KBM-7 (cell line): ENCODE data around the gene HSD11B1.

ENCODE experiments used
- DNase-seq: peaks from one replicate; pipeline ENCODE4 v3.0.0-alpha.2; 2015
- in situ Hi-C: fragments of 300-500 bp; cut with MboI; formaldehyde crosslinking; loops from 2 replicates; pipeline ENCODE4 v1.14.3; 2020; ENCODE audit warnings: low sequenced_read_pairs, low pct_unique_long_range_greater_than_20kb, mixed read lengths

Gene HSD11B1

GRCh38 chr1:209747580-209748262, 43.1 kb downstream of the HSD11B1 start:
- peak; percentile 92 for DNase-seq
- in situ Hi-C loops = no loop called here

GRCh38 chr1:209748620-209749019, 44.0 kb downstream of the HSD11B1 start:
- in situ Hi-C loops = no loop called here
- DNase-seq = no peak

- DNase-seq = no peak
- in situ Hi-C loops = no loop called here
Observed at GRCh38 chr1:209749205-209749604, 44.6 kb downstream of the HSD11B1 start.

- in situ Hi-C loops = no loop called here
- DNase-seq = no peak
Observed at GRCh38 chr1:209749670-209750323, 45.2 kb downstream of the HSD11B1 start.

- in situ Hi-C loops = no loop called here
- no peak for DNase-seq
Observed at GRCh38 chr1:209751627-209752231, 47.1 kb downstream of the HSD11B1 start.

- in situ Hi-C loops = no loop called here
- DNase-seq = no peak
Observed at GRCh38 chr1:209752890-209753289, 48.2 kb downstream of the HSD11B1 start.

- no peak for DNase-seq
- in situ Hi-C loops = no loop called here
Observed at GRCh38 chr1:209755256-209755655, 50.6 kb downstream of the HSD11B1 start.

GRCh38 chr1:209755926-209756614, 51.4 kb downstream of the HSD11B1 start, which contains the start of gene TRAF3IP3:
Gene TRAF3IP3, plus strand, starts transcription at chr1:209756053. Its CDS starts 3,987 bp downstream, at chr1:209760040.
- DNase-seq = peak; percentile 93
- in situ Hi-C loops = no loop called here

- in situ Hi-C loops = no loop called here
- DNase-seq = peak; percentile 72
Observed at GRCh38 chr1:209756615-209757445, 52.2 kb downstream of the HSD11B1 start.

GRCh38 chr1:209758400-209758799, 53.8 kb downstream of the HSD11B1 start:
- peak; percentile 24 for DNase-seq
- in situ Hi-C loops = no loop called here

GRCh38 chr1:209759829-209760359, 55.2 kb downstream of the HSD11B1 start:
- no peak for DNase-seq
- in situ Hi-C loops = no loop called here

- in situ Hi-C loops = no loop called here
- no peak for DNase-seq
Observed at GRCh38 chr1:209761011-209761635, 56.5 kb downstream of the HSD11B1 start.

- DNase-seq = peak; percentile 12
- in situ Hi-C loops = no loop called here
Observed at GRCh38 chr1:209766051-209766450, 61.4 kb downstream of the HSD11B1 start.

GRCh38 chr1:209767096-209767495, 62.5 kb downstream of the HSD11B1 start:
- in situ Hi-C loops = no loop called here
- no peak for DNase-seq

- peak; percentile 72 for DNase-seq
- in situ Hi-C loops = no loop called here
Observed at GRCh38 chr1:209767706-209768105, 63.1 kb downstream of the HSD11B1 start.

- peak; percentile 37 for DNase-seq
- in situ Hi-C loops = no loop called here
Observed at GRCh38 chr1:209768354-209768774, 63.7 kb downstream of the HSD11B1 start.

GRCh38 chr1:209769171-209769904, 64.7 kb downstream of the HSD11B1 start:
- DNase-seq = peak; percentile 72
- in situ Hi-C loops = no loop called here

GRCh38 chr1:209769971-209770370, 65.3 kb downstream of the HSD11B1 start:
- in situ Hi-C loops = no loop called here
- DNase-seq = no peak
